H9 (cell line): ENCODE measurements around the gene SMIM36. TPM values are rescaled to one million over a fixed set of nuclear protein-coding genes. Genes with fewer than 3 reads are reported as not detected.

ENCODE experiments used
- DNase-seq: peaks from one replicate; pipeline ENCODE4 v3.0.0-alpha.2; 2017
- H2AFZ ChIP-seq: one replicate; pipeline ENCODE4 v1.6.1; 2013; ENCODE audit warnings: mild to moderate bottlenecking, low read length, control low read depth, moderate library complexity
- H2AK5ac ChIP-seq: 2 replicates; pipeline ENCODE4 v1.6.1; 2013; ENCODE audit warnings: low read length, control low read depth, mixed read lengths; ENCODE audit not compliant: insufficient read length
- H2BK120ac ChIP-seq: one replicate; pipeline ENCODE4 v1.6.1; 2013; ENCODE audit warnings: low read depth, mild to moderate bottlenecking, low read length, control low read depth, inconsistent platforms; ENCODE audit not compliant: poor library complexity, severe bottlenecking
- H2BK12ac ChIP-seq: 2 replicates; pipeline ENCODE4 v1.6.1; 2013; ENCODE audit warnings: low read length, control low read depth, mixed read lengths, low read depth; ENCODE audit not compliant: insufficient read length
- H2BK15ac ChIP-seq: 2 replicates; pipeline ENCODE4 v1.6.1; 2013; ENCODE audit warnings: low read depth, low read length, control low read depth
- H2BK20ac ChIP-seq: one replicate; pipeline ENCODE4 v1.6.1; 2013; ENCODE audit warnings: low read depth, mild to moderate bottlenecking, low read length, control low read depth, inconsistent platforms; ENCODE audit not compliant: poor library complexity, severe bottlenecking
- H2BK5ac ChIP-seq: 2 replicates; pipeline ENCODE4 v1.6.1; 2013; ENCODE audit warnings: low read length, control low read depth, mixed read lengths; ENCODE audit not compliant: insufficient read length
- H3K14ac ChIP-seq: 2 replicates; pipeline ENCODE4 v1.6.1; 2013; ENCODE audit warnings: low read length, control low read depth; ENCODE audit not compliant: insufficient read depth
- H3K18ac ChIP-seq: 2 replicates; pipeline ENCODE4 v1.6.1; 2013; ENCODE audit warnings: low read depth, mild to moderate bottlenecking, mixed read lengths, low read length, control low read depth; ENCODE audit not compliant: insufficient read length
- H3K23ac ChIP-seq: 2 replicates; pipeline ENCODE4 v1.6.1; 2013; ENCODE audit warnings: low read length, control low read depth, mixed read lengths, low read depth; ENCODE audit not compliant: insufficient read length
- H3K23me2 ChIP-seq: 2 replicates; pipeline ENCODE4 v1.6.1; 2013; ENCODE audit warnings: low read depth, mild to moderate bottlenecking, mixed read lengths, low read length, control low read depth; ENCODE audit not compliant: insufficient read length, poor library complexity, severe bottlenecking
- H3K27ac ChIP-seq: 2 replicates; pipeline ENCODE4 v1.5.1; 2013; ENCODE audit warnings: low read length, control low read depth, mixed read lengths, low read depth; ENCODE audit not compliant: insufficient read length
- H3K27me3 ChIP-seq: 2 replicates; pipeline ENCODE4 v1.6.1; 2013; ENCODE audit warnings: low read length, control low read depth, inconsistent platforms; ENCODE audit not compliant: insufficient read depth
- H3K4ac ChIP-seq: 2 replicates; pipeline ENCODE4 v1.6.1; 2013; ENCODE audit warnings: low read depth, mild to moderate bottlenecking, control low read depth, inconsistent platforms, low read length, moderate library complexity
- H3K4me1 ChIP-seq: 2 replicates; pipeline ENCODE4 v1.6.1; 2013; ENCODE audit warnings: low read length, control low read depth, inconsistent platforms; ENCODE audit not compliant: insufficient read depth
- H3K4me2 ChIP-seq: 2 replicates; pipeline ENCODE4 v1.6.1; 2013; ENCODE audit warnings: low read length, control low read depth, mixed read lengths; ENCODE audit not compliant: insufficient read length, insufficient read depth
- H3K56ac ChIP-seq: 2 replicates; pipeline ENCODE4 v1.6.1; 2013; ENCODE audit warnings: low read depth, mild to moderate bottlenecking, mixed read lengths, low read length, control low read depth; ENCODE audit not compliant: insufficient read length
- H3K79me1 ChIP-seq: 2 replicates; pipeline ENCODE4 v1.6.1; 2013; ENCODE audit warnings: low read depth, mild to moderate bottlenecking, moderate library complexity, low read length, control low read depth, inconsistent platforms; ENCODE audit not compliant: insufficient read depth, poor library complexity, severe bottlenecking
- H3K79me2 ChIP-seq: 2 replicates; pipeline ENCODE4 v1.6.1; 2013; ENCODE audit warnings: low read length, control low read depth, inconsistent platforms; ENCODE audit not compliant: insufficient read depth
- H3K9ac ChIP-seq: 2 replicates; pipeline ENCODE4 v1.6.1; 2013; ENCODE audit warnings: low read length, control low read depth, mixed read lengths; ENCODE audit not compliant: insufficient read length; ENCODE audit errors: extremely low read depth
- H3K9me3 ChIP-seq: one replicate; pipeline ENCODE4 v1.6.1; 2013; ENCODE audit warnings: low read depth, low read length, inconsistent platforms; ENCODE audit not compliant: control insufficient read depth
- H3T11ph ChIP-seq: one replicate; pipeline ENCODE4 v1.6.1; 2013; ENCODE audit warnings: mild to moderate bottlenecking, low read length, control low read depth, inconsistent platforms
- H4K20me1 ChIP-seq: one replicate; pipeline ENCODE4 v1.6.1; 2013; ENCODE audit not compliant: control insufficient read depth, insufficient read length, insufficient read depth
- H4K5ac ChIP-seq: 2 replicates; pipeline ENCODE4 v1.6.1; 2013; ENCODE audit warnings: low read depth, mild to moderate bottlenecking, mixed read lengths, low read length, control low read depth; ENCODE audit not compliant: insufficient read length
- H4K8ac ChIP-seq: replicated peaks from 2 replicates; pipeline ENCODE4 v1.6.1; 2013; ENCODE audit warnings: low read length, control low read depth, mixed read lengths, low read depth; ENCODE audit not compliant: insufficient read length
- H4K91ac ChIP-seq: 2 replicates; pipeline ENCODE4 v1.6.1; 2013; ENCODE audit warnings: low read depth, mild to moderate bottlenecking, moderate library complexity, mixed read lengths, low read length, control low read depth; ENCODE audit not compliant: insufficient read length
- H3K27ac Mint-ChIP-seq, 3 experiments: 2 replicates in 2 of 3; 3 replicates in 1 of 3; pipeline ENCODE4 v1.8.0; 2020 to 2021; ENCODE audit warnings: mixed read lengths in 3 of 3, mild to moderate bottlenecking in 1 of 3, moderate library complexity in 1 of 3
- H3K27me3 Mint-ChIP-seq: 2 replicates; pipeline ENCODE4 v1.8.0; 2021; ENCODE audit warnings: low read depth, mild to moderate bottlenecking, moderate library complexity, mixed read lengths
- H3K36me3 Mint-ChIP-seq, 3 experiments: 2 replicates in 2 of 3; 3 replicates in 1 of 3; pipeline ENCODE4 v1.8.0; 2020 to 2021; ENCODE audit warnings: low read depth in 3 of 3, mixed read lengths in 3 of 3; ENCODE audit not compliant: insufficient read depth in 1 of 3
- H3K4me1 Mint-ChIP-seq, 2 experiments: 2 replicates each; pipeline ENCODE4 v1.8.0; 2020; ENCODE audit warnings: mixed read lengths in 2 of 2
- H3K4me3 Mint-ChIP-seq, 2 experiments: 2 replicates in 1 of 2; 3 replicates in 1 of 2; pipeline ENCODE4 v1.8.0; 2020 to 2021; ENCODE audit warnings: mild to moderate bottlenecking in 2 of 2, mixed read lengths in 2 of 2, moderate library complexity in 1 of 2
- H3K9me3 Mint-ChIP-seq, 2 experiments: 2 replicates in 1 of 2; 3 replicates in 1 of 2; pipeline ENCODE4 v1.8.0; 2020; ENCODE audit warnings: mild to moderate bottlenecking in 2 of 2, mixed read lengths in 2 of 2, moderate library complexity in 1 of 2
- WGBS: extraction: QIAGEN DNeasy Blood & Tissue Kit; methylation state at CpG from one replicate; pipeline ENCODE4 v1.1.7; 2013; ENCODE audit warnings: missing lambda C conversion rate, low lambda C conversion rate, mixed read lengths; ENCODE audit not compliant: insufficient read length; ENCODE audit errors: extremely low coverage; 5-methylcytosine and 5-hydroxymethylcytosine counted together
- total RNA-seq: library from RNA; stranded (reverse); gene quantifications from 2 replicates; pipeline ENCODE4 v1.2.1, GENCODE V29; 2021
- TF ChIP-seq, protein P1 (sequence below): fragments of 200-600 bp; sonication (generic); conservative IDR thresholded peaks from 3 replicates; pipeline ENCODE4 v1.8.0; 2021; ENCODE audit warnings: antibody characterized with exemption, mild to moderate bottlenecking

SMIM36 gene
- total RNA-seq, 1 experiment from 2014 or later = not detected

GRCh38 chr17:55418369-55419268, 92.6 kb downstream of the SMIM36 start:
- Histone ChIP-seq H3T11ph (no peak overlapping the region), H3K9me3 (no peaks in the 10 kb centered on the region), H2BK15ac (no peak overlapping the region), H3K9ac (no peak overlapping the region), H3K18ac (no peak overlapping the region), H3K27me3 (no peaks in the 10 kb centered on the region), H2BK12ac (no peak overlapping the region), H4K5ac (no peak overlapping the region), H3K23ac (no peak overlapping the region), H3K4me2 (no peak overlapping the region), H2BK5ac (no peak overlapping the region), H3K79me1 (peaks cover 12% of the 10 kb centered on the region), H4K8ac (no peak overlapping the region), H3K23me2 (peaks cover 3% of the 10 kb centered on the region), H2BK120ac (no peak overlapping the region), H3K56ac (no peak overlapping the region), H3K79me2 (peaks cover 20% of the 10 kb centered on the region; the same call in 1 of the 2 replicates), H3K4ac (no peak overlapping the region), H2AK5ac (no peak overlapping the region), H2BK20ac (no peak overlapping the region), H3K14ac (no peak overlapping the region), H3K4me1 (no peaks in the 10 kb centered on the region; the same call in 1 of the 2 replicates), H4K20me1 (no peaks in the 10 kb centered on the region), H3K27ac (no peak overlapping the region), H4K91ac (no peak overlapping the region), H2AFZ (no peak overlapping the region)
- H3K27ac Mint-ChIP-seq = no peak overlapping the region
- H3K4me3 Mint-ChIP-seq = no peak overlapping the region
- H3K4me1 Mint-ChIP-seq = peaks cover 32 to 35% of the 10 kb centered on the region in 2 experiments
- peaks cover 17 to 41% (median 34%) of the 10 kb centered on the region in 3 experiments for H3K36me3 Mint-ChIP-seq
- no CpG with 5 or more reads among the region's 3 CpGs for WGBS
- DNase-seq = no peak
- peaks cover 9% of the 10 kb centered on the region for H3K27me3 Mint-ChIP-seq
- TF ChIP-seq, protein P1, sequence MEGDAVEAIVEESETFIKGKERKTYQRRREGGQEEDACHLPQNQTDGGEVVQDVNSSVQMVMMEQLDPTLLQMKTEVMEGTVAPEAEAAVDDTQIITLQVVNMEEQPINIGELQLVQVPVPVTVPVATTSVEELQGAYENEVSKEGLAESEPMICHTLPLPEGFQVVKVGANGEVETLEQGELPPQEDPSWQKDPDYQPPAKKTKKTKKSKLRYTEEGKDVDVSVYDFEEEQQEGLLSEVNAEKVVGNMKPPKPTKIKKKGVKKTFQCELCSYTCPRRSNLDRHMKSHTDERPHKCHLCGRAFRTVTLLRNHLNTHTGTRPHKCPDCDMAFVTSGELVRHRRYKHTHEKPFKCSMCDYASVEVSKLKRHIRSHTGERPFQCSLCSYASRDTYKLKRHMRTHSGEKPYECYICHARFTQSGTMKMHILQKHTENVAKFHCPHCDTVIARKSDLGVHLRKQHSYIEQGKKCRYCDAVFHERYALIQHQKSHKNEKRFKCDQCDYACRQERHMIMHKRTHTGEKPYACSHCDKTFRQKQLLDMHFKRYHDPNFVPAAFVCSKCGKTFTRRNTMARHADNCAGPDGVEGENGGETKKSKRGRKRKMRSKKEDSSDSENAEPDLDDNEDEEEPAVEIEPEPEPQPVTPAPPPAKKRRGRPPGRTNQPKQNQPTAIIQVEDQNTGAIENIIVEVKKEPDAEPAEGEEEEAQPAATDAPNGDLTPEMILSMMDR = no peak
- H3K9me3 Mint-ChIP-seq = peaks cover 0 to 4% of the 10 kb centered on the region in 2 experiments; a peak in 1 of 5 replicates
